ENCODE results near the gene RSPH10B2. TPM values are rescaled to one million over a fixed set of nuclear protein-coding genes. Genes with fewer than 3 reads are reported as not detected.
A peak's percentile ranks its signal among the peaks of the same experiment; 100 is the strongest.
"Not testable (repeated sequence)": the region's sequence is repeated elsewhere in the genome, so short reads cannot be mapped to it uniquely, and the experiment has no call there.

The RSPH10B2 gene
- total RNA-seq, 1 donor from 2014 or later, result not detected

GRCh38 chr7:6842278-6842921 is 88.5 kb downstream of the RSPH10B2 start:
- peak; percentile 77 for DNase-seq (ENCODE audit: low spot score)

GRCh38 chr7:6843092-6843491 is 89.2 kb downstream of the RSPH10B2 start:
- not testable (repeated sequence) for DNase-seq (ENCODE audit: low spot score)

- DNase-seq (ENCODE audit: low spot score), result not testable (repeated sequence)
Observed at GRCh38 chr7:6843654-6844053, 89.8 kb downstream of the RSPH10B2 start.

GRCh38 chr7:6845971-6846449 is 92.1 kb downstream of the RSPH10B2 start:
- not testable (repeated sequence) for DNase-seq (ENCODE audit: low spot score)

GRCh38 chr7:6847751-6848150 is 93.8 kb downstream of the RSPH10B2 start:
- not testable (repeated sequence) for DNase-seq (ENCODE audit: low spot score)

Other genes with a start within 250 kb of the RSPH10B2 start
- 2.6 TPM for gene GRID2IP, start 202.6 kb upstream of the RSPH10B2 start, total RNA-seq
- 54.4 TPM for gene ZDHHC4, start 176.6 kb upstream of the RSPH10B2 start, total RNA-seq
- gene INTS15, start 164.1 kb upstream of the RSPH10B2 start, total RNA-seq, result 38.0 TPM
- 9.4 TPM for gene ZNF853, start 138.5 kb upstream of the RSPH10B2 start, total RNA-seq
- gene ZNF316, start 116.8 kb upstream of the RSPH10B2 start, total RNA-seq, result 44.7 TPM
- gene ZNF12, start 47.2 kb upstream of the RSPH10B2 start, total RNA-seq, result 29.0 TPM
- gene CCZ1B, start 72.2 kb downstream of the RSPH10B2 start, total RNA-seq, result 84.9 TPM

Measured in ureter (tissue), 1 donor.